NT2/D1 (cell line): Measurements from ENCODE around the gene PGP.

Experiments
- DNase-seq: peaks from one replicate; pipeline ENCODE4 v3.0.0-alpha.2; 2011; ENCODE audit warnings: low read depth, low spot score
- H3K27me3 ChIP-seq: 2 replicates; pipeline ENCODE4 v1.6.0; 2011; ENCODE audit warnings: mild to moderate bottlenecking; ENCODE audit not compliant: insufficient read length, insufficient read depth
- H3K36me3 ChIP-seq: 2 replicates; pipeline ENCODE4 v1.6.1; 2011; ENCODE audit warnings: mild to moderate bottlenecking, low read length, mixed read lengths; ENCODE audit not compliant: insufficient read depth, insufficient read length
- H3K4me1 ChIP-seq: 2 replicates; pipeline ENCODE4 v1.5.1; 2011; ENCODE audit not compliant: insufficient read depth, insufficient read length
- H3K4me3 ChIP-seq: 2 replicates; pipeline ENCODE4 v1.5.1; 2011; ENCODE audit warnings: low read depth; ENCODE audit not compliant: insufficient read length
- H3K9ac ChIP-seq: 2 replicates; pipeline ENCODE4 v1.6.0; 2011; ENCODE audit warnings: low read depth; ENCODE audit not compliant: insufficient read length
- H3K9me3 ChIP-seq: 2 replicates; pipeline ENCODE4 v1.5.1; 2011; ENCODE audit warnings: mild to moderate bottlenecking, low read length; ENCODE audit not compliant: insufficient read depth
- SUZ12 ChIP-seq: IDR thresholded peaks from 2 replicates; pipeline ENCODE4 v1.6.1; 2011; ENCODE audit not compliant: insufficient read length, insufficient read depth; ENCODE audit errors: extremely low read depth
- YY1 ChIP-seq: IDR thresholded peaks from 2 replicates; pipeline ENCODE4 v1.6.1; 2011; ENCODE audit not compliant: insufficient read length, insufficient read depth
- ZNF274 ChIP-seq: IDR thresholded peaks from 2 replicates; pipeline ENCODE4 v1.6.1; 2011; ENCODE audit warnings: mild to moderate bottlenecking, low read depth, low read length

The PGP gene

DNA sequence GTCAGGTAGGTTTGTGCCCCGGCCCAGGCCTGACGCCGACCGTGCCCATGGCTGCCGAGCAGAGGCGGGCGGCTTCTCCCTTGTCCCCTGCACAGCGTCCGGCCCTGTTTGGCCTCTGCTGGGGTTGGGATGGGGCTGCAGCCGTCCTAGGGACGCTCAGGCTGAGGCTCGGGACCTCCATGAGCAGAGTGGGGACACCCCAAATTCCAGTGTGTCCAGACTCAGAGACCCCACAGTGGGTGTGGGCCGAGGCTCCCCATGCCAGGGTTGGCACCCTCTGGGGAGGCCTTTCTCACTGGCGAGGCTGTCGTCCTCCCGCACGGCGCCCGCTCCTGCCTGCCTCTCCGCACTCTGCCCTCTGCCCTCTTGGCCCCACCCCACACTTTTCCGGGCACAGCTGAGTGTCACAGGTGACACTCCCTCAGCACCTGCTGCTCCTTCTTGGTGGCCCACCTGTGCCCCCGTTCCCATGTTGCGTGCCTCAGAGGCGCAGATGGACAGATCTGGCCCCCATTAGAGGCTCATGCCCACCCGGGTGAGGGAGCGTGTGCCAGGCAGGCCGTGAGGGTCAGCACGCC, 43.0 kb downstream of the PGP start:
- TF ChIP-seq YY1 (no peak), SUZ12 (no peak), ZNF274 (no peak)
- Histone ChIP-seq H3K4me3 (no peak overlapping the region), H3K9me3 (no peaks in the 10 kb centered on the region), H3K4me1 (peaks cover 10% of the 10 kb centered on the region), H3K9ac (no peak overlapping the region), H3K27me3 (no peaks in the 10 kb centered on the region), H3K36me3 (peaks cover 94% of the 10 kb centered on the region)
- no peak for DNase-seq

DNA sequence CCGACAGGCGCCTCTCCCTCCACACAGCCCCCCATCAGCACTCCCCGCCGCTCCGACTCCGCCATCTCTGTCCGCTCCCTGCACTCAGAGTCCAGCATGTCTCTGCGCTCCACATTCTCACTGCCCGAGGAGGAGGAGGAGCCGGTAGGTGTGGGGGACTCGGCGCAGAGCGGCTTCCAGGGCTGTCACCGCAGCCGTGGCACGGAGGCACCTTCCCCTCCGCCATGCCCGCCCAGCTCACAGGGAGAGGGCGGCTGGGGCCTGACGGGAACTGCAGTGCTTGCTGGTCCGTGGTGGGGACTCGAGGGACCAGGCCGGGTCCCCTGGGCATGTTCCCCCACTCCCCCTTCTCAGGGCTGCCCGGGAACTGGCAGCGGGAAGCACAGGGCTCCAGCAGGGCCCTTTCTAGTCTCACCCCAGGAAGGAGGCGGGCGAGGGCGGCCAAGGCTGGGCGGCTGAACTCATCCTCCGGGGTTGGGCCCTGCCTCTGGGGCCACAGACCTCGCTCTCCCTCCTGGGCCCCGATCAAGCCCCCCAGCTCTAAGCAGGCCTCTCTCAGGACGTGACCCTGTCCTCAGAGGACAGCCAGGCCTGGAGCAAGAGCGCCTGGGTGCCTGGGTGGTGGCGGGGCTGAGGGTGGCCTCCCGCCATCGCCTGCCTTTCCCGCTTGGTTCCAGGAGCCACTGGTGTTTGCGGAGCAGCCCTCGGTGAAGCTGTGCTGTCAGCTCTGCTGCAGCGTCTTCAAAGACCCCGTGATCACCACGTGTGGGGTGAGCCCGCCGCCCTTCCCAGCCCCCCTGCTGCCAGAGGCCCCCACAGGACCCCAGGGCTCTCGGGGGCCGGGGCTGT, 43.8 kb downstream of the PGP start:
- Histone ChIP-seq H3K9me3 (no peaks in the 10 kb centered on the region), H3K36me3 (peaks cover 95% of the 10 kb centered on the region), H3K9ac (no peak overlapping the region), H3K4me3 (no peak overlapping the region), H3K4me1 (peaks cover 10% of the 10 kb centered on the region), H3K27me3 (no peaks in the 10 kb centered on the region)
- TF ChIP-seq SUZ12: no peak
- no peak for TF ChIP-seq ZNF274
- no peak for TF ChIP-seq YY1
- DNase-seq: no peak

DNA sequence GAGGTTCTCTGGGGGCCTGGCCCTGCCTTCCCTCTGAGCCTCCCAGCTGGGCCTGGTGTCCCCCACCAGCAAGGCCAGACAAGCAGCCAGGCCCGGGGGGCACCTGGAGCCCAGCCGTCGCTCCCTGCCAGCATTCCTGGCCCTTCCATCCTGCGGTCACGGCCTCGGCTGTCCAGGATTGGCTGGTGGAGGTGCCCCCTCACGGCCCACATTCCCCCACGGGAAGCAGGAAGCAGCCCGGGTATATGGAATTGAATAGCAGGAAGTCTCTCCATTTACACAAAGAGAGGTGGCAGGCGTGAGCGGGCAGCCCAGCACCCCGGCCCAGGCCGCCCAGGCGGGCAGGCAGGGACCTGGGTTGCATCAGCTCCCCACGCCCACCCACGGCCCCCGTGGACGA, 44.6 kb downstream of the PGP start:
- H3K4me3 ChIP-seq: no peak overlapping the region
- no peaks in the 10 kb centered on the region for H3K9me3 ChIP-seq
- TF ChIP-seq ZNF274: no peak
- TF ChIP-seq YY1: no peak
- TF ChIP-seq SUZ12: no peak
- no peak for DNase-seq
- no peak overlapping the region for H3K9ac ChIP-seq
- peaks cover 94% of the 10 kb centered on the region for H3K36me3 ChIP-seq
- no peaks in the 10 kb centered on the region for H3K27me3 ChIP-seq
- peaks cover 13% of the 10 kb centered on the region for H3K4me1 ChIP-seq

DNA sequence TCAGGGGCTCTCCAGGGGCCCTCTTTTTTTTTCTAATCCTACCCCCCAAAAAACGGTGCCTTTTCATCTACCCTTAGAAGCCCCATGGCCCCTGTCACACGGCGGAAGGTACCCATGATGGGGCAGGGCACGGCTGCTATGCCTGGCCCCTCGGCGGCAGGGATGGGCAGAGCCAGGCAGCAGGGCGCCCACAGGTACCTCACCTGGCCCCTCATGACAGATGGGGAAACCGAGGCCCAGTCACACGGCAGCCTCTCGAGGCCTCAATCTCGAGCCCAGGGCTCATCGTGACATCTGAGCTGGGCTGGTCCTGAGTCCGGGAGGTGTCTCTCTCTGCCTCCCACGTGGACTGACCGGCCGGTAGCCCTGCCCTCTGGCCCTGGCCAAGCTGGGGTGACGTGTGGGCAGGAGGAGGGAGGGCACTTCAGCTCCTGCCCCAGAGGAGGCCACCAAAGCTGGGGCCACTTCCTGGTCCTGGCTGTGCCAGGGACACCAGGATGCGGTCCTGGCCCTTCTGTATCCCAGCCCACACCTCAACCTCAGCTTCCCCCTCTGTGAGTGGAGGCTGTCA, 47.5 kb downstream of the PGP start:
- H3K9ac ChIP-seq: no peak overlapping the region

DNA sequence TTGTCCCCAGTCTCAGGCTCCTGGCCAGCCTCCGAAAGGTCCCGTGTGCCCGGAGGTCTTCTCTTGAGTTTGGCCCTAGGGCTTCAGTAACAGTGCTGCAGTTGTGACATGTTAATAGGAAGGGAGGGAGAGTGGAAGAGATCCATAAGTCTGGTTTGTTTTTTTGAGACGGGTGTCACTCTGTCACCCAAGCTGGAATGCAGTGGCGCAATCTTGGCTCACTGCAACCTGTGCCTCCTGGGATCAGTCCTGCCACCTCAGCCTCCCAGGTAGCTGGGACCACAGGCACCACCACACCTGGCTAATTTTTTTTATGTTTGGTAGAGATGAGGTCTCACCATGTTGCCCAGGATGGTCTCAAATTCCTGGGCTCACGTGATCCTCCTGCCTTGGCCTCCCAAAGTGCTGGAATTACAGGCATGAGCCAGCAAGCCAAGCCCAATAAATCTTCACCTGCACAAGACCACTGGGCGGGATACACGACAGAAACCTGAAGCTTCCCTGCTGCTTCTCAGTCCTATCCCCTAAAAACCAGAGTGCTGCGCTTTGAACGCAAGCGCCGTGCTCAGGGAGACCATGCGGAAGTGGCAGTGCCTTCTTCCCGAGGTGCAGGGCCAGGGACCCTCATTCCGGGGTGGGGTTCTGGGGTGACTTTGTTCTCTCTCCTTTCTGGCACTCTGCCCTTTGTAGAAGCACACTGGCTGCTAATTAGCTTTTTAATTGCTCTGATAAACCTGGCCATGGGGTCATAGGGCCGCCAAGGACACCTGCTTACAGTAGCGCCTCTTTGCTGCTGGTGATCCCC, 48.2 kb downstream of the PGP start:
- no peak overlapping the region for H3K9ac ChIP-seq
- peaks cover 86% of the 10 kb centered on the region for H3K36me3 ChIP-seq
- TF ChIP-seq YY1 (no peak), ZNF274 (no peak), SUZ12 (no peak)
- H3K27me3 ChIP-seq: no peaks in the 10 kb centered on the region
- H3K4me1 ChIP-seq: peaks cover 32% of the 10 kb centered on the region
- H3K4me3 ChIP-seq: no peak overlapping the region
- DNase-seq: no peak
- no peaks in the 10 kb centered on the region; the same call in 1 of the 2 replicates for H3K9me3 ChIP-seq

More for the DNA sequence above, 47.5 kb downstream of the PGP start:
- H3K4me3 ChIP-seq: no peak overlapping the region
- peaks cover 25% of the 10 kb centered on the region for H3K4me1 ChIP-seq
- no peak for DNase-seq
- H3K9me3 ChIP-seq: no peaks in the 10 kb centered on the region; the same call in 1 of the 2 replicates
- H3K36me3 ChIP-seq: peaks cover 86% of the 10 kb centered on the region
- no peaks in the 10 kb centered on the region for H3K27me3 ChIP-seq
- TF ChIP-seq SUZ12 (no peak), ZNF274 (no peak), YY1 (no peak)

DNA sequence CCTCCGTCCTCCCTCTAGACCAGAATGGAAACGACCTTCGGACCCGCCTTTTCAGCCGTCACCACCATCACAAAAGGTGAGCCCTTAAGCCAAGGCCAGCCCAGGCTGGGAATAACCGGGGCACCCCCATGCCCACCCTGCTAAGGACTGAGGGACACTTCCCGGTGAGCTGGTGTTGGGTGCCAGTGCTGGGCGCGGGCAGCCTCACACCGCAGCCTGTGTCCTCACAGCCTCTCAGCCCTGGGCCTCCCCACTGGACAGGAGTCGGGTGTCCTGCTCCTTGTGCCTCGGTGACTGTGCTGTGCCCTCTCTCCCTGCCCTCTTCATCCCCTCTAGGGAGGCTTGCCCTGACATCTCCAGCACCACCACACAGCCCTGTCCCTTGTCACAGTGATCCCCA, 48.8 kb downstream of the PGP start:
- TF ChIP-seq YY1 (no peak), SUZ12 (no peak), ZNF274 (no peak)
- H3K9ac ChIP-seq: no peak overlapping the region
- no peaks in the 10 kb centered on the region for H3K27me3 ChIP-seq
- DNase-seq: no peak
- H3K36me3 ChIP-seq: peaks cover 81% of the 10 kb centered on the region
- peaks cover 36% of the 10 kb centered on the region for H3K4me1 ChIP-seq
- H3K4me3 ChIP-seq: no peak overlapping the region
- H3K9me3 ChIP-seq: no peaks in the 10 kb centered on the region; the same call in 1 of the 2 replicates
